Panc1 (cell line): ENCODE data around the gene KPTN. TPM values are rescaled to one million over a fixed set of nuclear protein-coding genes. Genes with fewer than 3 reads are reported as not detected.

Source experiments
- ATAC-seq: fragments of 200-7000 bp; cut with Tn5 transposase; 2 replicates; pipeline ENCODE4 v1.9.1; 2020; ENCODE audit warnings: mild to moderate bottlenecking, moderate library complexity
- BruUV-seq: library from RNA; stranded (reverse); fragments of 400-500 nt; replicated peaks from 2 replicates; lab custom pipeline; 2021; lab: Mats Ljungman, UMichigan
- CTCF ChIA-PET: fragments of 300-600 bp; sonication (Branson Sonifier 250); formaldehyde crosslinking; loops from one replicate; lab custom pipeline; 2022; ENCODE audit warnings: antibody characterized with exemption; lab: Charles Lee
- POLR2A ChIA-PET: fragments of 300-600 bp; sonication (Branson Sonifier 250); formaldehyde crosslinking; loops from one replicate; lab custom pipeline; 2022; ENCODE audit warnings: antibody characterized with exemption; lab: Charles Lee
- DNase-seq: peaks from one replicate; pipeline ENCODE4 v3.0.0-alpha.2; 2010; ENCODE audit warnings: low read depth, low spot score
- H3K27ac ChIP-seq: 2 replicates; pipeline ENCODE4 v1.5.1; 2011; ENCODE audit warnings: mild to moderate bottlenecking, low read length, inconsistent platforms
- H3K27me3 ChIP-seq: fragments of 200-500 bp; sonication (Bioruptor generic); 2 replicates; pipeline ENCODE4 v1.6.0; 2014; ENCODE audit warnings: low read length, inconsistent platforms; ENCODE audit not compliant: control insufficient read depth, insufficient read depth
- H3K36me3 ChIP-seq: fragments of 200-500 bp; sonication (Bioruptor generic); 2 replicates; pipeline ENCODE4 v1.5.1; 2014; ENCODE audit warnings: inconsistent platforms, mild to moderate bottlenecking, low read length, moderate library complexity; ENCODE audit not compliant: control insufficient read depth, insufficient read depth
- H3K4me1 ChIP-seq: 2 replicates; pipeline ENCODE4 v1.5.1; 2011; ENCODE audit warnings: inconsistent platforms, mild to moderate bottlenecking, low read length, moderate library complexity; ENCODE audit not compliant: control insufficient read depth, insufficient read depth
- H3K4me3 ChIP-seq, 2 experiments: 2 replicates each; pipeline ENCODE4 v1.5.1; 2011 to 2012; ENCODE audit warnings: low read depth in 2 of 2, low read length in 2 of 2, mild to moderate bottlenecking in 2 of 2, inconsistent platforms in 1 of 2, moderate library complexity in 1 of 2
- H3K9me3 ChIP-seq: fragments of 200-500 bp; sonication (Bioruptor generic); 2 replicates; pipeline ENCODE4 v1.5.1; 2014; ENCODE audit warnings: low read depth, mild to moderate bottlenecking, inconsistent platforms, low read length, moderate library complexity; ENCODE audit not compliant: control insufficient read depth, insufficient read depth
- CTCF ChIP-seq: fragments of 450-650 bp; IDR thresholded peaks from 2 replicates; pipeline ENCODE4 v1.5.1; 2017; ENCODE audit warnings: mild to moderate bottlenecking
- POLR2AphosphoS5 ChIP-seq: IDR thresholded peaks from 2 replicates; pipeline ENCODE4 v1.6.1; 2012; ENCODE audit warnings: mild to moderate bottlenecking, low read depth, low read length, moderate library complexity
- REST ChIP-seq, 2 experiments: IDR thresholded peaks; 2 replicates each; pipeline ENCODE4 v1.6.1; 2011 to 2012; ENCODE audit warnings: low read depth in 2 of 2, control low read depth in 1 of 2, low read length in 1 of 2, mild to moderate bottlenecking in 1 of 2, moderate library complexity in 1 of 2; ENCODE audit not compliant: insufficient read depth in 1 of 2
- SIN3A ChIP-seq: IDR thresholded peaks from 2 replicates; pipeline ENCODE4 v1.6.1; 2012; ENCODE audit warnings: low read depth, mild to moderate bottlenecking, low read length, moderate library complexity, borderline replicate concordance; ENCODE audit not compliant: insufficient read depth
- TCF7L2 ChIP-seq: IDR thresholded peaks from 2 replicates; pipeline ENCODE4 v1.6.1; 2011; ENCODE audit warnings: mild to moderate bottlenecking, low read depth, low read length, inconsistent platforms
- in situ Hi-C: cut with HindIII; loops from 2 replicates; pipeline ENCODE4 v1.10.0; 2016; ENCODE audit warnings: low sequenced_read_pairs, low pct_unique_long_range_greater_than_20kb
- intact Hi-C: fragments of 100-400 bp; cut with micrococcal nuclease; formaldehyde crosslinking; loops from one replicate; pipeline ENCODE4 v1.10.0; 2022; ENCODE audit not compliant: unreplicated experiment
- total RNA-seq: library from RNA; stranded (reverse); gene quantifications from one replicate; pipeline ENCODE4 v1.2.1, GENCODE V29; 2021; ENCODE audit not compliant: unreplicated experiment

The KPTN gene
- total RNA-seq, 1 experiment from 2014 or later, result 26.5 TPM

- Histone ChIP-seq H3K9me3 (0 out of 2 replicates have a peak, but pooled peaks cover 4% of the 10 kb centered on the region), H3K4me1 (no peaks in the 10 kb centered on the region), H3K4me3 (no peak overlapping the region), H3K27me3 (peaks cover 8% of the 10 kb centered on the region; the same call in 1 of the 2 replicates), H3K27ac (no peak overlapping the region), H3K36me3 (no peaks in the 10 kb centered on the region)
- intact Hi-C loops, result no loop called here
- ATAC-seq (no peak), DNase-seq (no peak)
- in situ Hi-C loops, result no loop called here
- POLR2A ChIA-PET, result no interaction called here
- TF ChIP-seq REST (IDR thresholded peaks at IDR 0.05; ENCODE audit: insufficient read depth in 1 of 2, low read depth in 2 of 2, low read length in 1 of 2), result no peak
- no peak for TF ChIP-seq POLR2AphosphoS5
- no peak for TF ChIP-seq CTCF
- no peak for TF ChIP-seq TCF7L2
- TF ChIP-seq SIN3A, result no peak
- CTCF ChIA-PET, result no interaction called here
- no TSS peak for BruUV-seq
Measured at GRCh38 chr19:47459477-47459876, 24.5 kb downstream of the KPTN start.

GRCh38 chr19:47458672-47459071, 25.3 kb downstream of the KPTN start:
- Histone ChIP-seq H3K4me3 (no peak overlapping the region), H3K27ac (no peak overlapping the region), H3K4me1 (no peaks in the 10 kb centered on the region), H3K9me3 (0 out of 2 replicates have a peak, but pooled peaks cover 4% of the 10 kb centered on the region), H3K36me3 (no peaks in the 10 kb centered on the region), H3K27me3 (peaks cover 8% of the 10 kb centered on the region; the same call in 1 of the 2 replicates)
- no peak for DNase-seq
- CTCF ChIA-PET, result no interaction called here
- POLR2A ChIA-PET, result no interaction called here
- BruUV-seq, result no TSS peak
- no peak for ATAC-seq
- TF ChIP-seq POLR2AphosphoS5, result no peak
- TF ChIP-seq TCF7L2, result no peak
- no peak for TF ChIP-seq CTCF
- no peak for TF ChIP-seq SIN3A
- TF ChIP-seq REST (IDR thresholded peaks at IDR 0.05; ENCODE audit: insufficient read depth in 1 of 2, low read depth in 2 of 2, low read length in 1 of 2), result no peak
- in situ Hi-C loops, result no loop called here
- intact Hi-C loops, result no loop called here
